HEK293 (cell line): ENCODE data around the gene NCOR1.

Experiments
- HOXC10 ChIP-seq: sonication (generic); formaldehyde crosslinking; IDR thresholded peaks from 2 replicates; pipeline ENCODE4 v1.8.1; 2023; ENCODE audit warnings: mild to moderate bottlenecking, missing genetic modification reagents
- KLF1 ChIP-seq: fragments of 450-650 bp; formaldehyde crosslinking; IDR thresholded peaks from 2 replicates; pipeline ENCODE4 v1.5.1; 2016; ENCODE audit warnings: missing biosample characterization, missing genetic modification characterization
- ZBTB17 ChIP-seq: fragments of 450-650 bp; formaldehyde crosslinking; IDR thresholded peaks from 2 replicates; pipeline ENCODE4 v1.5.1; 2016; ENCODE audit warnings: missing biosample characterization, missing genetic modification characterization
- ZNF37A ChIP-seq: fragments of 450-650 bp; IDR thresholded peaks from 2 replicates; pipeline ENCODE4 v1.5.1; 2018; ENCODE audit warnings: missing biosample characterization, missing genetic modification characterization
- ZNF433 ChIP-seq: fragments of 450-650 bp; formaldehyde crosslinking; IDR thresholded peaks from 2 replicates; pipeline ENCODE4 v1.5.1; 2016; ENCODE audit warnings: missing biosample characterization, missing genetic modification characterization, low read depth
- ZNF660 ChIP-seq: fragments of 450-650 bp; IDR thresholded peaks from 2 replicates; pipeline ENCODE4 v1.5.1; 2018; ENCODE audit warnings: missing biosample characterization, mild to moderate bottlenecking, missing genetic modification characterization
- ZNF830 ChIP-seq: fragments of 450-650 bp; IDR thresholded peaks from 2 replicates; pipeline ENCODE4 v1.5.0; 2018; ENCODE audit warnings: missing biosample characterization, missing genetic modification characterization, low read depth, mild to moderate bottlenecking, moderate library complexity
- TF ChIP-seq, protein P1 (sequence below): fragments of 450-650 bp; formaldehyde crosslinking; IDR thresholded peaks from 2 replicates; pipeline ENCODE4 v1.5.1; 2016; ENCODE audit warnings: missing biosample characterization, missing genetic modification characterization

DNA sequence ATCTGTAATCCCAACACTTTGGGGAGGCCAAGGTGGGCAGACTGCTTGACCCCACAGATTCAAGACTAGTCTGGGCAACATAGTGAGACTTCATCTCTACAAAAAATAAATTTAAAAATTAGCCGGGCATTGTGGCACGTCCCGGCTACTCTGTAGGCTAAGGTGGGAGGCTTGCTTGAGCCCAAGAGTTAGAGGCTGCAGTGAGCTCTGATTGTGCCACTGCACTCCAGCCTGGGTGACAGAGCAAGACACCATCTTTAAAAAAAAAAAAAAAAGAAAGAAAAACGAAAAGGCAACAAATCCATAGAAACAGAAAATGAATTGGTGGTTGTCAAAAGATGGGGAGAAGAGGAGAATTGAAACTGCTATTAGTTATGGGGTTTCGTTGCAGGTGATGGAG, 27.7 kb downstream of the NCOR1 start:
- TF ChIP-seq, protein P1, sequence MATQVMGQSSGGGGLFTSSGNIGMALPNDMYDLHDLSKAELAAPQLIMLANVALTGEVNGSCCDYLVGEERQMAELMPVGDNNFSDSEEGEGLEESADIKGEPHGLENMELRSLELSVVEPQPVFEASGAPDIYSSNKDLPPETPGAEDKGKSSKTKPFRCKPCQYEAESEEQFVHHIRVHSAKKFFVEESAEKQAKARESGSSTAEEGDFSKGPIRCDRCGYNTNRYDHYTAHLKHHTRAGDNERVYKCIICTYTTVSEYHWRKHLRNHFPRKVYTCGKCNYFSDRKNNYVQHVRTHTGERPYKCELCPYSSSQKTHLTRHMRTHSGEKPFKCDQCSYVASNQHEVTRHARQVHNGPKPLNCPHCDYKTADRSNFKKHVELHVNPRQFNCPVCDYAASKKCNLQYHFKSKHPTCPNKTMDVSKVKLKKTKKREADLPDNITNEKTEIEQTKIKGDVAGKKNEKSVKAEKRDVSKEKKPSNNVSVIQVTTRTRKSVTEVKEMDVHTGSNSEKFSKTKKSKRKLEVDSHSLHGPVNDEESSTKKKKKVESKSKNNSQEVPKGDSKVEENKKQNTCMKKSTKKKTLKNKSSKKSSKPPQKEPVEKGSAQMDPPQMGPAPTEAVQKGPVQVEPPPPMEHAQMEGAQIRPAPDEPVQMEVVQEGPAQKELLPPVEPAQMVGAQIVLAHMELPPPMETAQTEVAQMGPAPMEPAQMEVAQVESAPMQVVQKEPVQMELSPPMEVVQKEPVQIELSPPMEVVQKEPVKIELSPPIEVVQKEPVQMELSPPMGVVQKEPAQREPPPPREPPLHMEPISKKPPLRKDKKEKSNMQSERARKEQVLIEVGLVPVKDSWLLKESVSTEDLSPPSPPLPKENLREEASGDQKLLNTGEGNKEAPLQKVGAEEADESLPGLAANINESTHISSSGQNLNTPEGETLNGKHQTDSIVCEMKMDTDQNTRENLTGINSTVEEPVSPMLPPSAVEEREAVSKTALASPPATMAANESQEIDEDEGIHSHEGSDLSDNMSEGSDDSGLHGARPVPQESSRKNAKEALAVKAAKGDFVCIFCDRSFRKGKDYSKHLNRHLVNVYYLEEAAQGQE (tag by site-specific recombination) = no peak
- TF ChIP-seq ZNF433 (tag by site-specific recombination) = no peak
- no peak for TF ChIP-seq ZBTB17 (tag by site-specific recombination)
- no peak for TF ChIP-seq ZNF830 (tag by site-specific recombination)
- TF ChIP-seq HOXC10 = no peak
- no peak for TF ChIP-seq ZNF660 (tag by site-specific recombination)
- no peak for TF ChIP-seq ZNF37A
- no peak for TF ChIP-seq KLF1
